Activated CD4-positive, alpha-beta T cell treated with anti-CD3 and anti-CD28 coated beads for 36 hours (primary cell): ENCODE measurements around the gene NUAK2. TPM values are rescaled to one million over a fixed set of nuclear protein-coding genes. Genes with fewer than 3 reads are reported as not detected.

Experiments used
- ATAC-seq: fragments of 200-7000 bp; cut with Tn5 transposase; one replicate; pipeline ENCODE4 v1.10.0; 2021; ENCODE audit warnings: mild to moderate bottlenecking, moderate library complexity
- CTCF ChIA-PET: fragments of 350-600 bp; sonication (Branson Sonifier 250); formaldehyde crosslinking; loops from one replicate; lab custom pipeline; 2021; ENCODE audit warnings: antibody characterized with exemption; lab: Charles Lee
- POLR2A ChIA-PET: fragments of 350-600 bp; sonication (Branson Sonifier 250); formaldehyde crosslinking; loops from one replicate; lab custom pipeline; 2021; ENCODE audit warnings: antibody characterized with exemption, inconsistent platforms; lab: Charles Lee
- DNase-seq: peaks from one replicate; pipeline ENCODE4 v3.0.0-alpha.2; 2020
- H3K27ac Mint-ChIP-seq: one replicate; pipeline ENCODE4 v1.8.0; 2021; ENCODE audit warnings: mixed read lengths
- H3K27me3 Mint-ChIP-seq: one replicate; pipeline ENCODE4 v1.8.0; 2021; ENCODE audit warnings: mixed read lengths
- H3K36me3 Mint-ChIP-seq: one replicate; pipeline ENCODE4 v1.8.0; 2021; ENCODE audit warnings: low read depth, mixed read lengths
- H3K4me1 Mint-ChIP-seq: one replicate; pipeline ENCODE4 v1.8.0; 2021; ENCODE audit warnings: mixed read lengths
- H3K4me3 Mint-ChIP-seq: one replicate; pipeline ENCODE4 v1.8.0; 2021; ENCODE audit warnings: mild to moderate bottlenecking, moderate library complexity, mixed read lengths
- H3K9me3 Mint-ChIP-seq: one replicate; pipeline ENCODE4 v1.8.0; 2021; ENCODE audit warnings: low read depth, mixed read lengths
- intact Hi-C, 2 experiments: fragments of 100-400 bp; cut with DNase I in 1 of 2; cut with micrococcal nuclease in 1 of 2; formaldehyde crosslinking; loops; one replicate each; pipeline versions ENCODE4 v1.14.2 to v1.15.1; 2022 to 2024; cut with DNase I, micrococcal nuclease
- total RNA-seq, 2 experiments: library from RNA; stranded (reverse); gene quantifications; one replicate each; pipeline ENCODE4 v1.2.3, GENCODE V29; 2021

The NUAK2 gene
- total RNA-seq, 2 experiments from 2014 or later, result 2.3 to 2.7 TPM

- ChIA-PET CTCF (interaction anchor here (0.8 kb wide), 1 partner anchor 220 kb away, joined by 3 read pairs; no protein-coding TSS in a partner anchor), POLR2A (no interaction called here)
- Mint-ChIP-seq H3K4me3 (no peak overlapping the region), H3K9me3 (no peaks in the 10 kb centered on the region), H3K27ac (peak overlapping the region; percentile 10), H3K36me3 (peaks cover 20% of the 10 kb centered on the region), H3K4me1 (peaks cover 49% of the 10 kb centered on the region), H3K27me3 (no peaks in the 10 kb centered on the region)
- intact Hi-C loops, result loop anchor here in 1 of 2 experiments (5.0 kb wide), 1 partner anchor 187 kb away; the partner anchor contains the start of gene RBBP5
- no peak for ATAC-seq
- no peak for DNase-seq
Observed at GRCh38 chr1:205309741-205310140, 11.8 kb downstream of the NUAK2 start.

DNA sequence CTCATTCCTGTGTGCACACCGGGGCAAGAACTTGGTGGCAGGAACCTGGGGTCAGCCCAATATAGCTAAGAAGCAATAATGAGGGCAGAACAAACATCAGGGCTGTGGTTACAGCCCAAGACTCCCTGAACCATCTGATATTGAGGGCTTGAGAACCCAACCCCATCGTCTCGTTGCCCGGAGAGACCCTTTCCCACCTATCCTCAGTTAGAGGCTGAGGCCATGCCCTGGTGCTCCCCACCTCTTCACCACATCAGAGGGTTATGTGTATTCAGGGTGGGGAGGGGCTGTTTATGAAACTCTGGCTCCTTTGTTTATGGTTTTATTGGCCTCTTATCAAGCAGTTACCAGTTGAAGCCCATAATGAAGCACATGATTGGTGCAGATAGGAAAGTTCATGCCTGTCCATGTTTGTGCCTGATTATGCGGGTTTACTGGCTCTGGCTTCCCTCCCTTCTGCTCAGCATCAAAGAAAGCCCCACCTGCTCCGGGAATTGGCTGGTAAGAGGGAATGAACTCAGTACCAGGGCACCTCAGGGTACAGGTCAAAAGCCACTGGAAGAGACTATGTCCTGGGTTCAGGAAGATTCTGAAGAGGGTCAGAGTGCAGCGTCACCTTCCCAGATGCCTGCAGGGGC is 14.5 kb downstream of the NUAK2 start:
- no peaks in the 10 kb centered on the region for H3K27me3 Mint-ChIP-seq
- DNase-seq (no peak), ATAC-seq (no peak)
- no peak overlapping the region for H3K4me3 Mint-ChIP-seq
- intact Hi-C loops, result no loop called here
- ChIA-PET CTCF (interaction anchor here (1.0 to 1.4 kb wide), 3 partner anchors 18 to 51 kb away, joined by 4 to 5 read pairs (median 4); no protein-coding TSS in a partner anchor), POLR2A (no interaction called here)
- H3K27ac Mint-ChIP-seq, result no peak overlapping the region
- H3K9me3 Mint-ChIP-seq, result no peaks in the 10 kb centered on the region
- peaks cover 29% of the 10 kb centered on the region for H3K4me1 Mint-ChIP-seq
- peaks cover 27% of the 10 kb centered on the region for H3K36me3 Mint-ChIP-seq

DNA sequence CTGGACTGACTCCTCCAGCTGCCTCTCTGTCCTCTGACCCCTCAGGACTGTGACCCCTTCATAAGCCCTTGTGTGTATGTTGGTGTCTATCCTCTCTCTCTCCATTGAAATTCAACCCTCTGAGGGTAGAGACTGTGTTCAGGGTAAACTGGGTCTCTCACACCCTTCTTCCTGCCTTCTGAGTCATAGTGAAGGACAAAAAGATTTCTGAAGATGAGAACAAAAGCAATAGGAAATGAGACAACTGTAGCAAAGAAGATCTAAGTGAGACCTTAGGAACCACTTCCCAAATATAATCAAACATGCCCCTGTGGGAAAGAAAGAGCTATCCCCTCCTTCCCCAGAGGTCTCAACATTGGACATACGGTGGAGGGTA is 16.9 kb downstream of the NUAK2 start:
- CTCF ChIA-PET, result interaction anchor here (1.1 to 2.5 kb wide), 3 partner anchors 11 to 16 kb away, joined by 3 to 9 read pairs (median 3); no protein-coding TSS in a partner anchor
- intact Hi-C loops, result no loop called here
- POLR2A ChIA-PET, result no interaction called here
- Mint-ChIP-seq H3K36me3 (peaks cover 22% of the 10 kb centered on the region), H3K4me1 (peaks cover 21% of the 10 kb centered on the region), H3K4me3 (no peak overlapping the region), H3K9me3 (no peaks in the 10 kb centered on the region), H3K27ac (peak overlapping the region; percentile 81), H3K27me3 (no peaks in the 10 kb centered on the region)
- ATAC-seq (peak; percentile 51), DNase-seq (no peak)

GRCh38 chr1:205304046-205304694 is 17.4 kb downstream of the NUAK2 start:
- Mint-ChIP-seq H3K4me3 (no peak overlapping the region), H3K27ac (peak overlapping the region; percentile 81), H3K36me3 (peaks cover 22% of the 10 kb centered on the region), H3K4me1 (peaks cover 21% of the 10 kb centered on the region), H3K9me3 (no peaks in the 10 kb centered on the region), H3K27me3 (no peaks in the 10 kb centered on the region)
- POLR2A ChIA-PET, result no interaction called here
- CTCF ChIA-PET, result interaction anchor here (0.5 to 2.5 kb wide), 6 partner anchors 10 to 1593 kb away, joined by 3 to 9 read pairs (median 4); no protein-coding TSS in a partner anchor
- peak; percentile 9 for ATAC-seq
- intact Hi-C loops, result no loop called here
- DNase-seq, result no peak

DNA sequence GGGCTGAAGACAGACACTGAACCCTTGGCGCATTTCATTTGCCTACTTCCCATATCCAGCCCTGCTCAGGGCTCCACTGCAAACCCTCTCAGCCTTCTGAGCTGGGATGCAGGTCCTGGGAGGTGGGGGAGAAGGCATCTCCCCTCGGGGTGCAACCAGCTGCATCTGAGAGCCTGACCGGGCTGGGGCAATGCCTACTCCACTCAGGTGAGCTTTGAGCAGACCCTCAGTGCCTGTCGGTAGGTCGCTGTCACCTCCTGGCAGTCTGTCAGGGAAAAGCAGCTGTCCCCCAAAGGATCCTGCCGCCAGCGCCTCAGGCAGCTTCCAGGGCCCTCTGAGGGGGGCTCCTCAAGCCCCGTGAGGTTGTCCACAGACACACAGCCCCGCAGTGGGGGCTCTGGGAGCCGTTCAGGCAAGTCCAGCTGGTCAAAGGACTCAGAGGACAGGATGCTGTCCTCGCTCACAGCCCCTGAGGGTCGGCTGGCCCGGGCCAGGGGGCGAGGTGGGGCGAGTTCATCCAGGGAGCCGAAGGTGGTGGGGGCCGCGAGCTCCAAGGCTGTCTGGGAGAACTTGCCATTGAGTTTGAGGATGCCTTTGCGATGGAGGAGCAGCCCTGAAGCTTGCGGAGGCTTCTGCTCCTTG is 18.2 kb downstream of the NUAK2 start:
- ATAC-seq (no peak), DNase-seq (no peak)
- no peaks in the 10 kb centered on the region for H3K27me3 Mint-ChIP-seq
- H3K9me3 Mint-ChIP-seq, result no peaks in the 10 kb centered on the region
- H3K4me1 Mint-ChIP-seq, result peaks cover 21% of the 10 kb centered on the region
- no peak overlapping the region for H3K4me3 Mint-ChIP-seq
- no peak overlapping the region for H3K27ac Mint-ChIP-seq
- H3K36me3 Mint-ChIP-seq, result peaks cover 21% of the 10 kb centered on the region
- intact Hi-C loops, result no loop called here
- ChIA-PET POLR2A (no interaction called here), CTCF (interaction anchor here (0.6 to 2.5 kb wide), 4 partner anchors 9 to 219 kb away, joined by 3 to 9 read pairs (median 4); no protein-coding TSS in a partner anchor)

DNA sequence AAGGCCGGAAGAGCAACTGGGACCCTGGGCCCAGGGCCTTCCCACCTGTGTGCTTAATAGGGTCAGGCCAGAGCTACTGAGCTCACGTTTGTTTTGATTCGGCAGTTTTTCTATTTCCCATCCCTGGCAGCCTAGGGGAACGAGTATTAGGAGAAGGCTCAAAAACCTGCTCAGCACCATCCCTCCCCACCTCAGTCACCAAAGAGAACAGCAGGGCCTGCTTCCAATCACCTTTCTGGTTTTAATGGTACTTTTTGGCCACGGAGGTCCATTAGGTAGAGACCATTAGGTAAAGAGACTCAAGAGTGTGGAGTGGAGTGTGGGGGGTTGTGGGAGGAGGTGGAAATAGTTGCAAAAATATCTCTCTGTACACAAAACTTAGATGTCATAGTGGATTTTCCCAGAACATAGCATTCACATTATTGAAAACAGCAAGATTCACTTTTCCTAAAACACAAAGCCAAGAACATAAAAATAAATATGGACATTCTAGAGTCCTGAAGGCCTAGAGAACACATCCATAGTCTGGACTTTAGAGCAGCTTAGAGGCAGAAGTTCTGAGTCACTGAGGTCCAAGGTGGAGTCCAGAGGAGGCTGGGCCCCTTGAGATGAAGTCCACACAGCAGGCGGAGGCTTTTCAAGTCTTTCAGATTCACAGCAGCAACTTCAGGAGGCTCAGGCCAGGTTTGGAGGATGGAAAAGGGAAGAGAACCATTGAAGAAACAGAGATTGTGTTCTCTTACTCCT is 19.5 kb downstream of the NUAK2 start:
- intact Hi-C loops, result no loop called here
- H3K4me3 Mint-ChIP-seq, result no peak overlapping the region
- peak overlapping the region; percentile 4 for H3K27ac Mint-ChIP-seq
- H3K9me3 Mint-ChIP-seq, result no peaks in the 10 kb centered on the region
- ATAC-seq (no peak), DNase-seq (no peak)
- no peaks in the 10 kb centered on the region for H3K27me3 Mint-ChIP-seq
- peaks cover 27% of the 10 kb centered on the region for H3K4me1 Mint-ChIP-seq
- ChIA-PET POLR2A (no interaction called here), CTCF (interaction anchor here (0.6 to 1.1 kb wide), 2 partner anchors 24 to 70 kb away, joined by 3 read pairs; no protein-coding TSS in a partner anchor)
- peaks cover 20% of the 10 kb centered on the region for H3K36me3 Mint-ChIP-seq

GRCh38 chr1:205301205-205301821 is 20.2 kb downstream of the NUAK2 start:
- ATAC-seq (no peak), DNase-seq (no peak)
- Mint-ChIP-seq H3K4me3 (no peak overlapping the region), H3K27me3 (no peaks in the 10 kb centered on the region), H3K9me3 (no peaks in the 10 kb centered on the region), H3K36me3 (peaks cover 20% of the 10 kb centered on the region), H3K27ac (no peak overlapping the region), H3K4me1 (peaks cover 31% of the 10 kb centered on the region)
- CTCF ChIA-PET, result interaction anchor here (0.6 kb wide), 1 partner anchor 681 kb away, joined by 3 read pairs; no protein-coding TSS in a partner anchor
- intact Hi-C loops, result no loop called here
- POLR2A ChIA-PET, result no interaction called here

- CTCF ChIA-PET, result interaction anchor here (0.6 to 1.0 kb wide), 4 partner anchors 14 to 1633 kb away, joined by 3 to 4 read pairs (median 3); no protein-coding TSS in a partner anchor
- no peaks in the 10 kb centered on the region for H3K27me3 Mint-ChIP-seq
- H3K4me1 Mint-ChIP-seq, result peaks cover 37% of the 10 kb centered on the region
- H3K36me3 Mint-ChIP-seq, result peaks cover 14% of the 10 kb centered on the region
- no peak for DNase-seq
- H3K9me3 Mint-ChIP-seq, result no peaks in the 10 kb centered on the region
- intact Hi-C loops, result no loop called here
- no peak for ATAC-seq
- POLR2A ChIA-PET, result no interaction called here
- H3K4me3 Mint-ChIP-seq, result no peak overlapping the region
- no peak overlapping the region for H3K27ac Mint-ChIP-seq
Observed at GRCh38 chr1:205300149-205300548, 21.4 kb downstream of the NUAK2 start.

GRCh38 chr1:205298191-205298994 is 23.2 kb downstream of the NUAK2 start:
- no peaks in the 10 kb centered on the region for H3K9me3 Mint-ChIP-seq
- no peak overlapping the region for H3K27ac Mint-ChIP-seq
- no peaks in the 10 kb centered on the region for H3K27me3 Mint-ChIP-seq
- H3K36me3 Mint-ChIP-seq, result peaks cover 6% of the 10 kb centered on the region
- peaks cover 43% of the 10 kb centered on the region for H3K4me1 Mint-ChIP-seq
- no peak overlapping the region for H3K4me3 Mint-ChIP-seq
- intact Hi-C loops, result no loop called here
- CTCF ChIA-PET, result interaction anchor here (0.6 to 2.1 kb wide), 8 partner anchors 10 to 491 kb away, joined by 3 to 5 read pairs (median 3); no protein-coding TSS in a partner anchor
- no peak for DNase-seq
- POLR2A ChIA-PET, result interaction anchor here (0.6 kb wide), 1 partner anchor 68 kb away, joined by 7 read pairs; no protein-coding TSS in a partner anchor
- ATAC-seq, result no peak
